Prostate gland (tissue), 2 donors: ENCODE results near the gene IRX5.

Source experiments
- CTCF ChIP-seq, 4 experiments: fragments of 200-600 bp in 2 of 4; fragments of 450-650 bp in 2 of 4; sonication (generic) in 2 of 4; IDR thresholded peaks; 1 replicate in 3 of 4; 2 replicates in 1 of 4; pipeline ENCODE4 v1.5.1; 2016 to 2019; ENCODE audit warnings: antibody characterized with exemption in 4 of 4, mild to moderate bottlenecking in 2 of 4, moderate library complexity in 2 of 4
- POLR2A ChIP-seq: fragments of 450-650 bp; IDR thresholded peaks from one replicate; pipeline ENCODE4 v1.6.1; 2016; ENCODE audit warnings: antibody characterized with exemption, mild to moderate bottlenecking
- POLR2AphosphoS5 ChIP-seq: sonication (generic); formaldehyde crosslinking; IDR thresholded peaks from one replicate; pipeline ENCODE4 v1.6.1; 2017; ENCODE audit warnings: antibody characterized with exemption

DNA sequence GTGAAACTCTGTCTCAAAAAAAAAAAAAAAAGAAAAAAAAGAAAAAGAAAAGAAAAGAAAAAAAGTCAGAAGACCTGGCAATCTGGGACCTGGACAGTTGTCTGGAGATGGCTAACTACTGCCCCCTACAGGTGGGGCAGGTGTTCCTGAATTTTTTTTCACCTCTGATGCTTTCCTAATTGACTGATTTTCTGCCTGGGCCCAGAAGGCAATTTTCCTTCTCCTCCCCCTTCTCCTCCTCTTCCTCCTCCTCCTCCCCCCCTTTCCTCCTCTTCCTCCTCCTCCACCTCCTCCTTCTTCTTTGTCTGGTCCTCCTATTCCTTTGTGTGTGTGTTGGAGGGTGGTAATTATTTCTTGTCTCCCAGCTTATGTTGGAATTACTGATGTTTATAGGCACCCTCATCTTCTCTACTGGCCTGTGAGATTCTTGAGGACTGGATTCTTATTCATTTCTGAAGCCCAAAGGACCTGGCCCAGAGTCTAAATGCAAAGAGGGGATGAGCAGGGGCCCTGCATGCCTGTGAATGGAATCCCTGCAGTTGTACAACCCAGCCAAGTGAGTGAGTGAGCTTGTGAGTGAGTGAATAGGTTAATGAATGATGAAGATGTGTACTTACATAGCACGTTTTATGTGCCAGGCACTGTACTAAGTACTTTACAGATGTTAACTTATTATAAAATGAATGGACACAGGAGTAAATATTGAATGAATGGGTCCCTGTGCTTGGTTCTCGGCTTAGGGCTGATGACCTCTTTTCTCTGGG lies 26.9 kb downstream of the IRX5 start:
- TF ChIP-seq POLR2A, result no peak
- TF ChIP-seq CTCF (IDR thresholded peaks at IDR 0.05), result peak in 3 of 4 experiments; percentile 30 to 48 (median 34)
- no peak for TF ChIP-seq POLR2AphosphoS5
